ENCODE measurements around the gene CDX1. TPM values are rescaled to one million over a fixed set of nuclear protein-coding genes. Genes with fewer than 3 reads are reported as not detected.

Gene CDX1
- total and polyA plus RNA-seq, 7 donors = 0.06 to 0.08 TPM; not detected in 5

DNA sequence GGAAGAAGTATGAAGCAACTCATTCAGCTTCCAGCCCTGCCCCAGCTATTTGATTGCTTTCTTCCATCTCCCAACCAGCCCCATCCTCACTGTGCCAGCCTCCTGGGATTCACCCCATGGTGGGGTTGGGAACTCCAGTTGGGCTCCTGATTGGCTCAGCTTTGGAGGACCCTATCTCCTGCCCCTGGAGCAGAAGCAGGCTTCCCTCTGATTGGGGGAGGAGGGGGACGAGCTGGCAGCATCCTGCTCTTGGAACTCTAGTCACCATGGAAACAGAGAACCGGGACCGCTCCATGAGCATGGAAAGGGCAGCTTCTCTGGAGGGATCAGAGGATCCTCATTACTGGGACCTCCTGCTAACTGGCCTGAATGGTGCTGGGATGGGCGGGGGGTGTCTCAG, 25.9 kb downstream of the CDX1 start:
- H3K9me3 ChIP-seq = no peaks in the 10 kb centered on the region
- TF ChIP-seq, protein P1, sequence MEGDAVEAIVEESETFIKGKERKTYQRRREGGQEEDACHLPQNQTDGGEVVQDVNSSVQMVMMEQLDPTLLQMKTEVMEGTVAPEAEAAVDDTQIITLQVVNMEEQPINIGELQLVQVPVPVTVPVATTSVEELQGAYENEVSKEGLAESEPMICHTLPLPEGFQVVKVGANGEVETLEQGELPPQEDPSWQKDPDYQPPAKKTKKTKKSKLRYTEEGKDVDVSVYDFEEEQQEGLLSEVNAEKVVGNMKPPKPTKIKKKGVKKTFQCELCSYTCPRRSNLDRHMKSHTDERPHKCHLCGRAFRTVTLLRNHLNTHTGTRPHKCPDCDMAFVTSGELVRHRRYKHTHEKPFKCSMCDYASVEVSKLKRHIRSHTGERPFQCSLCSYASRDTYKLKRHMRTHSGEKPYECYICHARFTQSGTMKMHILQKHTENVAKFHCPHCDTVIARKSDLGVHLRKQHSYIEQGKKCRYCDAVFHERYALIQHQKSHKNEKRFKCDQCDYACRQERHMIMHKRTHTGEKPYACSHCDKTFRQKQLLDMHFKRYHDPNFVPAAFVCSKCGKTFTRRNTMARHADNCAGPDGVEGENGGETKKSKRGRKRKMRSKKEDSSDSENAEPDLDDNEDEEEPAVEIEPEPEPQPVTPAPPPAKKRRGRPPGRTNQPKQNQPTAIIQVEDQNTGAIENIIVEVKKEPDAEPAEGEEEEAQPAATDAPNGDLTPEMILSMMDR (IDR thresholded peaks at IDR 0.05) = no peak
- H3K36me3 ChIP-seq (ENCODE audit: insufficient read depth in 1 of 2, low read depth in 1 of 2) = no peaks in the 10 kb centered on the region
- DNase-seq (no peak), ATAC-seq (no peak)
- 76 to 79% (median 77%) methylated on average over 4 of the region's 4 CpGs for WGBS, 3 donors
- intact Hi-C loops (cut with DNase I) = no loop called here
- peaks cover 0 to 7% (median 0%) of the 10 kb centered on the region in 3 donors for H3K27me3 ChIP-seq (ENCODE audit: insufficient read depth in 3 of 3, low read length in 2 of 3)
- peaks cover 14% of the 10 kb centered on the region for H3K4me1 ChIP-seq
- H3K4me3 ChIP-seq = no peak overlapping the region
- H3K27ac ChIP-seq = no peak overlapping the region

DNA sequence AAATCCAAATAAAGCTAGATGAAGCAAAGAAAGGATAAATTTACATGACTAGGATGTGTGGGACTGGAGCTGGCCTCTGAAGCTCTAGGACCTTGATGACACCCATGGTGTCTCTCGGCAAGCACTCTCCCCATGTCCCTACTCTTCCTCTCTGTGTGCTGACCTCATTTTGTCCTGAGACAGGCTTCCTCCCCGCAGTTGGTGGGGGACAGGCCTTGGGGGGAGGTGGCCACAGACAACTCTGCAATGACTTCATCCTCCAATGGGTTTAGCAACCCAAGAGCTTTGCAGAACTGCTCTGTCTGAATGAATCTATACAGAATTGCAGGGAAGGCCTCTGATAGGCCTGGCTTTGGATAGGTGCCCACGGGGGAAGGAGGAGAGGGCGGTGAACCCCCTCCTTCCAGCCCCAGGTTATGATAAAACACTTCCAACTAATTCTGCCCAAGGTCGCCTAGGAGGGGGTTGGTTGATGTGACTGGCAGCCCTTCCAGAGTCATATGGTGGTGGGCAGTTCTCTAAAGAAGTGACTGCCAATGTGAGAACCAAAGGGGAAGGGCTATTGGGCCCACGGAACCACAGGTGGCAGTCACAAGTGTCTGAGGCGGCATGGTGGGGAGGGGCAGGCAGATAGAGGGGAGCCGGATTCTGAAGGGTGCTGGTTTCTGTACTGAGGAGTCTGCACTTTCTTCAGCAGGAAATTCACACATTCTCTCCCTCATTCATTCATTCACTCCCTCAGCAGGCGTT, 29.3 kb downstream of the CDX1 start:
- Histone ChIP-seq H3K4me3 (no peak overlapping the region), H3K27me3 (ENCODE audit: insufficient read depth in 3 of 3, low read length in 2 of 3) (no peaks in the 10 kb centered on the region), H3K27ac (no peak overlapping the region), H3K4me1 (no peaks in the 10 kb centered on the region), H3K9me3 (no peaks in the 10 kb centered on the region), H3K36me3 (ENCODE audit: insufficient read depth in 1 of 2, low read depth in 1 of 2) (no peaks in the 10 kb centered on the region)
- no peak for DNase-seq
- 88 to 90% (median 89%) methylated on average over 9 of the region's 9 CpGs for WGBS, 3 donors
- intact Hi-C loops (cut with DNase I) = no loop called here
- TF ChIP-seq, protein P1 (IDR thresholded peaks at IDR 0.05) = no peak
- no peak for ATAC-seq

GRCh38 chr5:150196514-150196913, 29.9 kb downstream of the CDX1 start:
- ATAC-seq (no peak), DNase-seq (no peak)
- WGBS, 3 donors = 67 to 79% (median 79%) methylated on average over 5 of the region's 5 CpGs
- Histone ChIP-seq H3K27ac (no peak overlapping the region), H3K9me3 (no peaks in the 10 kb centered on the region), H3K4me1 (no peaks in the 10 kb centered on the region), H3K36me3 (ENCODE audit: insufficient read depth in 1 of 2, low read depth in 1 of 2) (no peaks in the 10 kb centered on the region), H3K27me3 (ENCODE audit: insufficient read depth in 3 of 3, low read length in 2 of 3) (no peaks in the 10 kb centered on the region), H3K4me3 (no peak overlapping the region)
- intact Hi-C loops (cut with DNase I) = no loop called here
- TF ChIP-seq, protein P1 (IDR thresholded peaks at IDR 0.05) = no peak

DNA sequence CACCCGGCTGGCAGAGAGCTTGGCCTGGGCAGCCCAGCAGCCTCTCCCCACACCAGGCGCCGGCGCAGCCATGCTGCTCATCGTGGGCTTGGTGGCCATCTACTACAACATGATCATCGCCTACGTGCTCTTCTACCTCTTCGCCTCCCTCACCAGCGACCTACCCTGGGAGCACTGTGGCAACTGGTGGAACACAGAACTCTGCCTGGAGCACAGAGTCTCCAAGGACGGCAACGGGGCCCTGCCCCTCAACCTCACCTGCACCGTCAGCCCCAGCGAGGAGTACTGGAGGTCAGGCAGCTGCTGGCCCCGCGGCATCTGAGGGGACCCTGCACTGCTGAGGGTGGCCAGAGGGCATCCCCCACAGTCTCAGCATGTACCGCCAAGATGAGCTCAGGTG, 30.4 kb downstream of the CDX1 start:
- TF ChIP-seq, protein P1 (IDR thresholded peaks at IDR 0.05) = no peak
- no peak for ATAC-seq
- Histone ChIP-seq H3K27me3 (ENCODE audit: insufficient read depth in 3 of 3, low read length in 2 of 3) (no peaks in the 10 kb centered on the region), H3K4me3 (no peak overlapping the region), H3K36me3 (ENCODE audit: insufficient read depth in 1 of 2, low read depth in 1 of 2) (no peaks in the 10 kb centered on the region), H3K4me1 (no peaks in the 10 kb centered on the region), H3K27ac (no peak overlapping the region), H3K9me3 (no peaks in the 10 kb centered on the region)
- no peak for DNase-seq
- intact Hi-C loops (cut with DNase I) = no loop called here
- 92 to 94% (median 93%) methylated on average over 16 of the region's 16 CpGs for WGBS, 3 donors

DNA sequence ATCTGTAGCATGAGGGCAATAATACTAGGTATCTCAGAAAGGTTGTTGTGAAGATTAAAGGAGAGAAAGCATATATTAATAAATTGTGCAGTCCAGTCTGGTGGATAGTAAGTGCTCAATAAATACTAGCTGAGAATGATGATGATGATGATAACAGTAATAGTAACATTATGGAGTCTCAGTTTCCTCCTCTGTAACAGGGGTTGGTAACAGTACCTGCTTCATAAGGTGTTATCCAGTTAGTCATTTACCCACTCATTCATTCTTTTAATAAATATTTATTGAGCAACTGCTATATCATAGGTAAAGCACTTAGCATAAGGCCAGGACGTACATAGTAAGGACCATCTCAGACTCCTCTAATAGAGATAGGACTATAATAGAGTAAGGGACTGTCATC, 30.9 kb downstream of the CDX1 start:
- ATAC-seq (no peak), DNase-seq (no peak)
- H3K36me3 ChIP-seq (ENCODE audit: insufficient read depth in 1 of 2, low read depth in 1 of 2) = no peaks in the 10 kb centered on the region
- TF ChIP-seq, protein P1 (IDR thresholded peaks at IDR 0.05) = no peak
- H3K4me3 ChIP-seq = no peak overlapping the region
- H3K27ac ChIP-seq = no peak overlapping the region
- WGBS, 3 donors = 94 to 98% (median 97%) methylated on average over 1 of the region's 1 CpG
- no peaks in the 10 kb centered on the region for H3K27me3 ChIP-seq (ENCODE audit: insufficient read depth in 3 of 3, low read length in 2 of 3)
- H3K4me1 ChIP-seq = no peaks in the 10 kb centered on the region
- H3K9me3 ChIP-seq = no peaks in the 10 kb centered on the region
- intact Hi-C loops (cut with DNase I) = no loop called here
